ENCODE data around the gene OPHN1. TPM values are rescaled to one million over a fixed set of nuclear protein-coding genes. Genes with fewer than 3 reads are reported as not detected.

OPHN1 gene
- total and polyA plus RNA-seq, 4 donors = 0.25 to 9.7 (median 4.9) TPM

DNA sequence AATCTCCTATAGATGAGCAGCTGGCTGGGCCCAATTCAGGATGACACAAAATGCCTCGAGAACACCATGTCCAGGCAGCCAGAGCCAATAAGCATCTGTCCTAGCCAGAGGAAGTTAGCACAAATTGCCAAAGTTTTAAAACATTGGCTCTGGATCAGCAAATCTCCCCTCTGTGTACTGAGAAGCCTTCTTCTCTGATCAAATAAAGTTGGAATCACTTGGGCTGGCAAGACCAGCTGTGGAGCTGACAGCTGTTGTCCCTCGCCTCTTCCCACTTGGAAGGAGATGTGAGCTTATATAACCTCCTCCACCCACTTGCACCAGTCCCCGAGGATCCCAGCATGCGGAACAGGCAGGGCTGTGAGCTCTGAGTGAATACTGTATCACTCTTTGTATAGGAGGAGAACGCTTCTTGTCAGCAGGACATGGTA is 183.9 kb downstream of the OPHN1 start:
- intact Hi-C loops (cut with DNase I) = no loop called here
- H3K9me3 ChIP-seq (ENCODE audit: control insufficient read depth, low read length) = no peaks in the 10 kb centered on the region
- ATAC-seq (ENCODE audit: low FRiP score) = peak; percentile 65
- no peak overlapping the region for H3K4me3 ChIP-seq (ENCODE audit: low read length in 2 of 2)
- no peaks in the 10 kb centered on the region for H3K27me3 ChIP-seq (ENCODE audit: control insufficient read depth in 1 of 2, insufficient read depth in 2 of 2, low read length in 1 of 2)
- no peaks in the 10 kb centered on the region for H3K4me1 ChIP-seq (ENCODE audit: control insufficient read depth in 1 of 2, insufficient read depth in 2 of 2, low read length in 2 of 2)
- no peak overlapping the region for H3K27ac ChIP-seq (ENCODE audit: low read depth in 1 of 2, low read length in 2 of 2)
- peak in 1 of 2 donors; percentile 42 for DNase-seq
- H3K36me3 ChIP-seq (ENCODE audit: control insufficient read depth in 1 of 2, insufficient read depth in 2 of 2, low read length in 1 of 2) = no peaks in the 10 kb centered on the region
- WGBS, 2 donors = 50 to 63% methylated on average over 5 of the region's 5 CpGs

GRCh38 chrX:68238568-68238967 is 194.7 kb downstream of the OPHN1 start:
- H3K27me3 ChIP-seq (ENCODE audit: control insufficient read depth in 1 of 2, insufficient read depth in 2 of 2, low read length in 1 of 2) = no peaks in the 10 kb centered on the region

GRCh38 chrX:68234171-68234910 is 199.0 kb downstream of the OPHN1 start:
- no peaks in the 10 kb centered on the region for H3K4me1 ChIP-seq (ENCODE audit: control insufficient read depth in 1 of 2, insufficient read depth in 2 of 2, low read length in 2 of 2)
- H3K27me3 ChIP-seq (ENCODE audit: control insufficient read depth in 1 of 2, insufficient read depth in 2 of 2, low read length in 1 of 2) = no peaks in the 10 kb centered on the region
- ATAC-seq (ENCODE audit: low FRiP score) (no peak), DNase-seq (no peak)
- no peaks in the 10 kb centered on the region for H3K36me3 ChIP-seq (ENCODE audit: control insufficient read depth in 1 of 2, insufficient read depth in 2 of 2, low read length in 1 of 2)
- no peak overlapping the region for H3K27ac ChIP-seq (ENCODE audit: low read depth in 1 of 2, low read length in 2 of 2)
- H3K9me3 ChIP-seq (ENCODE audit: control insufficient read depth, low read length) = no peaks in the 10 kb centered on the region
- H3K4me3 ChIP-seq (ENCODE audit: low read length in 2 of 2) = no peak overlapping the region
- 76 to 82% methylated on average over 6 of the region's 6 CpGs for WGBS, 2 donors
- intact Hi-C loops (cut with DNase I) = no loop called here

More at GRCh38 chrX:68238568-68238967, 194.7 kb downstream of the OPHN1 start:
- Histone ChIP-seq H3K4me1 (ENCODE audit: control insufficient read depth in 1 of 2, insufficient read depth in 2 of 2, low read length in 2 of 2) (no peaks in the 10 kb centered on the region), H3K27ac (ENCODE audit: low read depth in 1 of 2, low read length in 2 of 2) (no peak overlapping the region), H3K9me3 (ENCODE audit: control insufficient read depth, low read length) (no peaks in the 10 kb centered on the region), H3K36me3 (ENCODE audit: control insufficient read depth in 1 of 2, insufficient read depth in 2 of 2, low read length in 1 of 2) (no peaks in the 10 kb centered on the region), H3K4me3 (ENCODE audit: low read length in 2 of 2) (no peak overlapping the region)
- WGBS, 2 donors = 59 to 88% methylated on average over 7 of the region's 7 CpGs
- intact Hi-C loops (cut with DNase I) = no loop called here
- ATAC-seq (ENCODE audit: low FRiP score) (no peak), DNase-seq (no peak)

DNA sequence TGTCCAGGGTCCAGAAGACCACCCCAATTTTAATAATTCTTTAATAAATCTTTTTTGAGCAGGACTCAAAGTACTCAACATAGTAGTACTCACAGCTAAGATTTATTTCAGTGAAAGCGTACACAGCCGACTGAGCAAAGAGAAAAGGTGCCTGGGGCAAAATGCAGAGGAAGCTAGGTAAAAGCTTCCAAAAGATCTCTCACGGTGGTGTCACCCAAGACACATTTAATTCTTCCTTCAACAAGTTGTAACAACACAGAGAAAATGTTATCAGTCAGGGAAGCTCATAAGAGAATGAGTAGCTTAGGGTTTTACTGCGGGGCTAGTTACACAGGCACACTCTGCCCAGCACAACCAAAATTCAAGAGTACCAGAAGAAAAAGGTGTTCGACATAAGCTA is 201.1 kb downstream of the OPHN1 start:
- Histone ChIP-seq H3K4me3 (ENCODE audit: low read length in 2 of 2) (no peak overlapping the region), H3K4me1 (ENCODE audit: control insufficient read depth in 1 of 2, insufficient read depth in 2 of 2, low read length in 2 of 2) (no peaks in the 10 kb centered on the region), H3K9me3 (ENCODE audit: control insufficient read depth, low read length) (no peaks in the 10 kb centered on the region), H3K36me3 (ENCODE audit: control insufficient read depth in 1 of 2, insufficient read depth in 2 of 2, low read length in 1 of 2) (no peaks in the 10 kb centered on the region), H3K27me3 (ENCODE audit: control insufficient read depth in 1 of 2, insufficient read depth in 2 of 2, low read length in 1 of 2) (no peaks in the 10 kb centered on the region), H3K27ac (ENCODE audit: low read depth in 1 of 2, low read length in 2 of 2) (no peak overlapping the region)
- intact Hi-C loops (cut with DNase I) = no loop called here
- no peak for DNase-seq
- ATAC-seq (ENCODE audit: low FRiP score) = no peak
- WGBS, 2 donors = 76 to 85% methylated on average over 5 of the region's 5 CpGs

- ATAC-seq (ENCODE audit: low FRiP score) (no peak), DNase-seq (no peak)
- Histone ChIP-seq H3K36me3 (ENCODE audit: control insufficient read depth in 1 of 2, insufficient read depth in 2 of 2, low read length in 1 of 2) (no peaks in the 10 kb centered on the region), H3K27ac (ENCODE audit: low read depth in 1 of 2, low read length in 2 of 2) (no peak overlapping the region), H3K9me3 (ENCODE audit: control insufficient read depth, low read length) (no peaks in the 10 kb centered on the region), H3K4me1 (ENCODE audit: control insufficient read depth in 1 of 2, insufficient read depth in 2 of 2, low read length in 2 of 2) (no peaks in the 10 kb centered on the region), H3K4me3 (ENCODE audit: low read length in 2 of 2) (no peak overlapping the region), H3K27me3 (ENCODE audit: control insufficient read depth in 1 of 2, insufficient read depth in 2 of 2, low read length in 1 of 2) (no peaks in the 10 kb centered on the region)
- 91 to 98% methylated on average over 1 of the region's 1 CpG for WGBS, 2 donors
- intact Hi-C loops (cut with DNase I) = no loop called here
These were observed 224.3 kb downstream of the OPHN1 start for GRCh38 chrX:68209008-68209407.

DNA sequence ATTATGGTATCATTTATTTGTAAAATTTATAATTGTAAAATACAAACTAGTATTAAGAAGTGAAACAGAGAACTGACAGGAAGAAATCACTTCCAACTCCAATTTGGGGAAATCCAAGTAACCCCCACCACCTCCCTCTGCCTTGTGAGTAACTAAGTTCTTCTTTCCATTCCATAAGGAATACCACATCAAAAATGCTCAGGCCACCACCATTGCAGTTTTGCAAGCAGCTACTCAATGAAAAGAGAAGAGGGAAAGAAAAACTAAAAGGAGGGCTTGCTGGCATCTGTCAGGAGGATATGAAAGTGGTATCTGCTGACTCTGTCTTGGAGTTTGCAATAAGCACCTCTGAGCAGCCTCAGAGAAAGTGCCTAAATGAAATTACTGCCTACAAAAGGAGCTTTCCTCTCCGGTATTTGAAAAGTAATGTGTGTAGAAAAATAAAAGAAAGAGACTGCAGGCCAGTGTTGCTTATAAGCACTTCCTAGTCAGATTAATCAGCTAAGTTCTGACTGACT is 228.7 kb downstream of the OPHN1 start:
- WGBS, 2 donors = 57 to 66% methylated on average over 1 of the region's 1 CpG
- intact Hi-C loops (cut with DNase I) = no loop called here

DNA sequence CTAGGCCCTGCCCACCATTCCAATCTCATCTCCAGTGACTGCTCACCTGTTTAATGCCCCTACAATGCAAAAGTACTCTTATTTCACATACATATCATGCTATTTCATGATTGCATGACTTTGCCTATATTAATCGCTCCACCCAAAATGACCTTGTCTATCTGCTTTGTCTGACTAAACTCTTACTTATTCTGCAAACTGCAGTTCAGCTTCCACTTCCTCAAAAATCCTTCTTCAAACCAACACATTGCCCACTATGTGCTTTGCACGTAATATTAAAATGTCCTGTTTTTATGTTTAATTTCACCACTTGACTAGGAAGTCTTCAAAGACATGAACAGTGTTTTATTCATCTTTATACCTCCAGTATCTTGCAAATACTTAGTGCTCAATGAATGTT is 229.6 kb downstream of the OPHN1 start:
- Histone ChIP-seq H3K4me1 (ENCODE audit: control insufficient read depth in 1 of 2, insufficient read depth in 2 of 2, low read length in 2 of 2) (no peaks in the 10 kb centered on the region), H3K36me3 (ENCODE audit: control insufficient read depth in 1 of 2, insufficient read depth in 2 of 2, low read length in 1 of 2) (peaks cover 0 to 2% of the 10 kb centered on the region in 2 donors), H3K27me3 (ENCODE audit: control insufficient read depth in 1 of 2, insufficient read depth in 2 of 2, low read length in 1 of 2) (no peaks in the 10 kb centered on the region), H3K9me3 (ENCODE audit: control insufficient read depth, low read length) (no peaks in the 10 kb centered on the region), H3K4me3 (ENCODE audit: low read length in 2 of 2) (no peak overlapping the region), H3K27ac (ENCODE audit: low read depth in 1 of 2, low read length in 2 of 2) (no peak overlapping the region)
- DNase-seq = no peak
- intact Hi-C loops (cut with DNase I) = no loop called here
- WGBS, 2 donors = 76 to 96% methylated on average over 2 of the region's 2 CpGs
- ATAC-seq (ENCODE audit: low FRiP score) = no peak

More for the DNA sequence above, 228.7 kb downstream of the OPHN1 start:
- DNase-seq = no peak
- ATAC-seq (ENCODE audit: low FRiP score) = no peak
- H3K4me3 ChIP-seq (ENCODE audit: low read length in 2 of 2) = no peak overlapping the region
- H3K27ac ChIP-seq (ENCODE audit: low read depth in 1 of 2, low read length in 2 of 2) = no peak overlapping the region
- no peaks in the 10 kb centered on the region for H3K4me1 ChIP-seq (ENCODE audit: control insufficient read depth in 1 of 2, insufficient read depth in 2 of 2, low read length in 2 of 2)
- H3K9me3 ChIP-seq (ENCODE audit: control insufficient read depth, low read length) = no peaks in the 10 kb centered on the region
- H3K36me3 ChIP-seq (ENCODE audit: control insufficient read depth in 1 of 2, insufficient read depth in 2 of 2, low read length in 1 of 2) = peaks cover 0 to 2% of the 10 kb centered on the region in 2 donors
- no peaks in the 10 kb centered on the region for H3K27me3 ChIP-seq (ENCODE audit: control insufficient read depth in 1 of 2, insufficient read depth in 2 of 2, low read length in 1 of 2)

- ATAC-seq (ENCODE audit: low FRiP score) (no peak), DNase-seq (no peak)
- H3K9me3 ChIP-seq (ENCODE audit: control insufficient read depth, low read length) = no peaks in the 10 kb centered on the region
- H3K4me3 ChIP-seq (ENCODE audit: low read length in 2 of 2) = no peak overlapping the region
- no peaks in the 10 kb centered on the region for H3K4me1 ChIP-seq (ENCODE audit: control insufficient read depth in 1 of 2, insufficient read depth in 2 of 2, low read length in 2 of 2)
- intact Hi-C loops (cut with DNase I) = no loop called here
- WGBS, 2 donors = 56 to 87% methylated on average over 1 of the region's 1 CpG
- H3K36me3 ChIP-seq (ENCODE audit: control insufficient read depth in 1 of 2, insufficient read depth in 2 of 2, low read length in 1 of 2) = peaks cover 0 to 2% of the 10 kb centered on the region in 2 donors
- no peak overlapping the region for H3K27ac ChIP-seq (ENCODE audit: low read depth in 1 of 2, low read length in 2 of 2)
- no peaks in the 10 kb centered on the region for H3K27me3 ChIP-seq (ENCODE audit: control insufficient read depth in 1 of 2, insufficient read depth in 2 of 2, low read length in 1 of 2)
These were observed 230.1 kb downstream of the OPHN1 start for GRCh38 chrX:68203211-68203610.
